HFF-Myc (cell line): ENCODE results near the gene RAD51B.
A peak's percentile ranks its signal among the peaks of the same experiment; 100 is the strongest.

ENCODE experiments used
- DNase-seq: peaks from one replicate; pipeline ENCODE4 v3.0.0-alpha.2; 2011; ENCODE audit warnings: low read depth; ENCODE audit errors: extremely low read depth
- H3K4me3 ChIP-seq: replicated peaks from 2 replicates; pipeline ENCODE4 v1.5.1; 2011; ENCODE audit warnings: low read depth, mild to moderate bottlenecking, control low read depth, low read length
- CTCF ChIP-seq: IDR thresholded peaks from 2 replicates; pipeline ENCODE4 v1.5.1; 2012; ENCODE audit warnings: mild to moderate bottlenecking, low read depth, low read length, control low read depth; ENCODE audit errors: missing control alignments

The RAD51B gene

GRCh38 chr14:68140076-68140741 is 320.6 kb downstream of the RAD51B start:
- peak; percentile 100 for DNase-seq
- H3K4me3 ChIP-seq = no peak overlapping the region
- no peak for TF ChIP-seq CTCF

- no peak for TF ChIP-seq CTCF
- no peak overlapping the region for H3K4me3 ChIP-seq
- DNase-seq = no peak
These were observed 321.2 kb downstream of the RAD51B start for GRCh38 chr14:68140806-68141205.

- no peak overlapping the region for H3K4me3 ChIP-seq
- no peak for DNase-seq
- no peak for TF ChIP-seq CTCF
These were observed 321.9 kb downstream of the RAD51B start for GRCh38 chr14:68141281-68142088.

- DNase-seq = no peak
- H3K4me3 ChIP-seq = no peak overlapping the region
- no peak for TF ChIP-seq CTCF
These were observed 323.8 kb downstream of the RAD51B start for GRCh38 chr14:68143341-68143841.

GRCh38 chr14:68144051-68144681 is 324.6 kb downstream of the RAD51B start:
- no peak overlapping the region for H3K4me3 ChIP-seq
- DNase-seq = no peak
- TF ChIP-seq CTCF = no peak

- DNase-seq = peak; percentile 92
- no peak overlapping the region for H3K4me3 ChIP-seq
- TF ChIP-seq CTCF = peak; percentile 23
These were observed 325.5 kb downstream of the RAD51B start for GRCh38 chr14:68145036-68145435.
